NCI-H748 treated with DMSO at 0.1 percent for 48 hours (cell line): Measurements from ENCODE around the gene CASP1.
"Not testable (repeated sequence)": the region's sequence is repeated elsewhere in the genome, so short reads cannot be mapped to it uniquely, and the experiment has no call there.

Experiments
- DNase-seq: peaks from one replicate; lab custom pipeline; 2025; lab: John Stamatoyannopoulos, UW

The CASP1 gene

GRCh38 chr11:105045676-105046296, 10.8 kb upstream of the CASP1 start:
- DNase-seq, result no peak

- not testable (repeated sequence) for DNase-seq
Observed at GRCh38 chr11:105044557-105045524, 9.9 kb upstream of the CASP1 start, which contains the start of gene CARD16. Gene CARD16 (minus strand): TSS chr11:105045335. CDS start chr11:105045297, 38 bp downstream.

- no peak for DNase-seq
Observed at GRCh38 chr11:105042178-105042577, 7.2 kb upstream of the CASP1 start.

DNA sequence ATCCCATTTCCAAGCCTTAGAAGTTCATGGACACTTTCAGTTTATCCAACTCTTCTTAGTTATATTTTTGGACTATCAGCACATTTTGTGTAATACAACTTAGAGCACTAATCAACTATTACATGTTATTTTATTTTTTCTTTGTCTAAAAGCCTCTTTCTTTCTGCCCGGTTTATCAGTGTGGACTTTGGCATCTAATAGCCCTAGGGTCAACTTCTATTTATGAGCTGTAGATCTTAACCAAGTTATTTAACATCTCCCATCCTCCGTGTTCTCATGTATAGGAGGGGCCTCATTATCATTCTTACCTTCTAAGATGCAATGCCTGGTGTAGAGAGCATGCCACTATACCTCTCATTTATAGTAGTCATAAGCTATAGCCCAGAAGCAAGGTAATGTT, 5.8 kb upstream of the CASP1 start:
- no peak for DNase-seq

GRCh38 chr11:105034388-105034787, 556 bp downstream of the CASP1 start:
- not testable (repeated sequence) for DNase-seq

- DNase-seq, result no peak
Observed at GRCh38 chr11:105033781-105034180, 1.2 kb downstream of the CASP1 start.

DNA sequence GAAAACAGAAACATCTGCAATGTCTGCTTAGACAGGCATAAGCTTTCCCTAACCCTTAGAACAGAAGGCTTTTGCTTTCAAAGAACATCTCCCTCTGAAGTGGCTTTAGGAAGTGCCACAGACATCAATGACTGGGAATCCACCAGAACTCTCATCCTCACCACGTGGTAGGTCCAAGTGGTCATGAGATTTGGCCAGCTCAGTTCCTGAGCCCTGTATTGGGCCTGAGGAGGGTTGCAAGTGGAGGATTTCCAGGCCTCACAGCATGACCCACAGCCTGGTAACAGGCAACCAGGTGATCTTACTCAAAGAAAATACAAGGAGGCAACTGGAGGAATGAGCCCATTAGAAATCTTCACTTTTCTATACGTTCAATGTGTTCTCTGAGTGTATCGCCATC, 1.6 kb downstream of the CASP1 start:
- no peak for DNase-seq

GRCh38 chr11:105032495-105032894, 2.4 kb downstream of the CASP1 start:
- no peak for DNase-seq

- no peak for DNase-seq
Observed at GRCh38 chr11:105027678-105028077, 7.3 kb downstream of the CASP1 start.

GRCh38 chr11:105024394-105024793, 10.6 kb downstream of the CASP1 start:
- no peak for DNase-seq

DNA sequence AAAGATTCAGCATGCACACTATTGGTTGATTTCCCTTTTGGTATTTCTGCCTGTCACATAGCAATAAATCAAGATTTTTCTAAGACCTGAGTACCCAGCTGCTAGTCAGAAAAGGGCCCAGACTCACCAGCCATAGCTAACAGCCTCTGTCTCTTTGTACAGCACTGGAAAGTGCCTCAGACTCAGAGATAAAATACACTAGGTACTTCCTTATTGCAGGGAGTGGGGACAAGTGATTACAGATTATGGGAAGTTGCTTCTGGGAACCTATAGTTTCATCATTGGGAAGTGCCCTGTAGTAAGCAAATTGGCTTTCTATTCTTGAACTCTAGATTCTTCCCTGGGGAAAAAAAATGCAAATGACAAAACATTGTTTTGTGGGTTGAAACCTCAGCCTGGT, 11.9 kb downstream of the CASP1 start, which contains the start of gene CASP5:
Gene CASP5 (minus strand): TSS at position 166 of the 400 bp plus-strand sequence. CDS start 32 bp downstream, at position 134.
- no peak for DNase-seq

GRCh38 chr11:105022527-105022926, 12.4 kb downstream of the CASP1 start:
- DNase-seq, result no peak

DNA sequence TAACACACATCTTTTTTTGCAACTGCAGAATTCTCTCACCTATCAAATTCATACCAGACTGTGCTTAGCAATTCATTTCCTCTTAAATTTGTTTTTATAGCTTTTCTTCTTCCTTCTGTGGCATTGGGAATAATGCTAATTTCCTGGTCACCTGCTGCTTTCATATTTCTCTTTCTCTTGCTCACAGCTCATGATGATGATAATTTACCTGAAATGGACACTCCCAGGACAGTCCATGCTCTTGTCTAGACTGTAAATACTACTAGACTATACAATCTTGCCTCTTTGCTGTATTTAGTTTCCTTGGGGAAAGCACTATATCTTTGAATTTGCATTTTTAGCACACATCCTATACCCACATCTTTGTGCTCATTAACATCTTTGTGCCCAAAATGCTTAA, 27.5 kb downstream of the CASP1 start:
- no peak for DNase-seq

DNA sequence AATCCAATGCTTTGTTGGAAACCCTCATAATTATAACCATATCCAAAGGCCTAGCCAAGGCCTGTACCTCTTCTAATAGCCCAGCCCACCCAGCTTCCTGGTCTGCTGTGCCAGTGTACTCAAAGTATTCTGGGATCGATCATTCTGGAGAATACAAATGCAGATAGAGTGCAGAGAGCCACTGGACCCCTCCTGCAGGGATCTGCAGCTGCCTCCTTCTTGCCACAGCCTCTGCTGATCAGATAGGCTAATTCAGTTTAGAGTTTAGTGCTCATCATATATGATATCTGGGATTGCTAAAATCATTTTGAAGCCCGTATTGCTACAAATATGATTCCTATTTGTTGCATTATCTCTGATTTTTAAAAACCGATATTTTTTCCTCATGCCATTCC, 29.5 kb downstream of the CASP1 start:
- DNase-seq, result no peak

DNA sequence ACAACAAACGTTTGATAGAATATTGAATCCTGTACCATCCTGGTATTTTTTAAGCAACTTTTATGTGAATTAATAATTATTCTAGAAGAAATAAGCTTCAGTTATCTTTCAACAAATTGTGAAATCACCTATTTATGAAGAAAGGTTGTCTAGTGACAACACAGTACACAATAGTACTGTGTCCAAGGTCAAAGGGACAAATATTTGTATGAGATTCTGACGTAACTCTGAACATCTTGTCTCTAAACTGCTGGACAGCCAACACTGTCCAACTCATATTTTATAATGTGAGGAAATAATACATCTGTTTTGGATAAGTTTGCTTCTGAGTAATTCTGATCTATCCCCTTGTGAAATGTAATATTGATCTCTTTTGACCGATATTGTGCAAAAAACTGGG, 30.9 kb downstream of the CASP1 start:
- no peak for DNase-seq

GRCh38 chr11:105003151-105003550, 31.8 kb downstream of the CASP1 start:
- DNase-seq, result no peak

GRCh38 chr11:105000797-105001196, 34.1 kb downstream of the CASP1 start:
- no peak for DNase-seq

DNA sequence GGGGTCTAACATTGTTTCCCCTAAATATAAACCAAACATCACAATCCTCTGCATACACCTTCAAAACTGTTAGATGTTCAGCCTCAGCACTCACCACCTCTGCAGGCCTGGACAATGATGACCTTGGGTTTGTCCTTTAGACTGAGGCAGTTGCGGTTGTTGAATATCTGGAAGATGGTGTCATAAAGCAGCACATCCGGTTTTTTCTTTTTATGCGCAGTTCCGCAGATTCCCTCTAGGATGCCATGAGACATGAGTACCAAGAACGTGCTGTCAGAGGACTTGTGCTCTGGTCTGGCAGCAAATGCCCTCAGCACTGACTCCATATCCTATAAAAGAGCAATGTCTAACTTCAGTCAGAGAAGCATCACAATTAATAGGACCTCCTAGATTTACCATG, 34.8 kb downstream of the CASP1 start:
- DNase-seq, result no peak

DNA sequence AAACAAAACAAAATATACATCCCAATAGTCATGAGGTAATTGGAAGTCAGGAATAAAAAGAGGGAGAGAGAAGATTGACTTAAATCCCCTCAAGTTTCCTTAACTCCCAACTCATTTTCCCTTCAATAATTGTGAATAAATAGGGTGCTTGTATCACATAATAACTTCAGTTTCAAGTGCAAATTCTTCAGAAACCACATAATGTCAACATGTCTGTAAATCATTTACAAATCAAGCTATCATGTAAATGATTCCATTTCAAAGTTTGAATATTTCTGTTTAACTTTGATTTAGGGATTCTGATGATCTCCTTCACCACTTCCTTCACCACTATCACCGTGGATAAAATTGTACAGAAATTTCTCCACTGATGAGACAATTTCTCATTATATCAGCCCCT, 35.2 kb downstream of the CASP1 start:
- no peak for DNase-seq

DNA sequence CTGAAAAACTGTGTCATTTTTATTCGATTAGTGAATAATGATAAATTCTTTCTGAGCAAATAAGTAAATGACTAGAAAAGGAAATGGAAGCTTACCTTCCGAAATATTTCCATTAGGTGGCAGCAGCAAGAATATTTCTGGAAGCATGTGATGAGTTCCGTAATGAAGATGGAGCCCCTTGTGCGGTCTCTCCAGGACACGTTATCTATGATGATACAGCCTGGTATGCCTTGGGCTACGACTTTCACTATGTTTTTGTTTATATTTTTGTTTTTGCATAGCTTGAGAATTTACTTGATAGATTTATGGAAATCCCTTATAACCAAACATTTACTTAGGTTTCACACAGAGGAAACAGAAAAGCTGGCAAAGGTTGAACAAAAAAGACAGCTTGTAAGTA, 37.7 kb downstream of the CASP1 start:
- no peak for DNase-seq

GRCh38 chr11:104995001-104995408, 39.9 kb downstream of the CASP1 start:
- DNase-seq, result peak; percentile 92

GRCh38 chr11:104992781-104993180, 42.2 kb downstream of the CASP1 start:
- no peak for DNase-seq

DNA sequence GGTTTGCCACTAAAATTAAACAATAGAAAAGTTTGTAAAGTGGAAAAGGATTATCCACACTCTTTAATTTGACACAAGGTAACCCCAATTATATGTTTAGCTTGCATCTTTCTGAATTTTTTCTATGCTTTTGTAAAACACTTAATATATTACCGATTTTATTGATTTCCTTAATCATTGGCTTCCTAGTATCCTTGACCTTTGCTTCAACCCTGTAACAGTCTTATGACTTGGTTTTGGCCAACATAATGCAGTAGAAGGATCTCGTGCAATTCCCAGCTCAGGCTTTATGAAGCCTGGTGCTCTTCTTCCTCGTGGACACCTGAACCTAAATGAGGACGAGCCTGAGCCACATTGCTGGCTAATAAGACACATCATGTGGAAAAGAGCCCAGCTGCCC, 43.0 kb downstream of the CASP1 start:
- no peak for DNase-seq
